Fibroblast of lung (primary cell): ENCODE data around the gene RNU1-2.
"Not testable (repeated sequence)": the region's sequence is repeated elsewhere in the genome, so short reads cannot be mapped to it uniquely, and the experiment has no call there.

Experiments
- CTCF ChIP-seq, 2 donors: IDR thresholded peaks in 1 of 2; conservative IDR thresholded peaks in 1 of 2; 1 replicate in 1 of 2; 2 replicates in 1 of 2; pipeline ENCODE4 v1.5.1; 2011 to 2012; ENCODE audit warnings: low read length in 2 of 2, control low read depth in 1 of 2, inconsistent platforms in 1 of 2, low read depth in 1 of 2, mild to moderate bottlenecking in 1 of 2
- EZH2 ChIP-seq: IDR thresholded peaks from 2 replicates; pipeline ENCODE4 v1.5.1; 2012; ENCODE audit warnings: low read length, control low read depth, mild to moderate bottlenecking; ENCODE audit errors: missing control alignments

DNA sequence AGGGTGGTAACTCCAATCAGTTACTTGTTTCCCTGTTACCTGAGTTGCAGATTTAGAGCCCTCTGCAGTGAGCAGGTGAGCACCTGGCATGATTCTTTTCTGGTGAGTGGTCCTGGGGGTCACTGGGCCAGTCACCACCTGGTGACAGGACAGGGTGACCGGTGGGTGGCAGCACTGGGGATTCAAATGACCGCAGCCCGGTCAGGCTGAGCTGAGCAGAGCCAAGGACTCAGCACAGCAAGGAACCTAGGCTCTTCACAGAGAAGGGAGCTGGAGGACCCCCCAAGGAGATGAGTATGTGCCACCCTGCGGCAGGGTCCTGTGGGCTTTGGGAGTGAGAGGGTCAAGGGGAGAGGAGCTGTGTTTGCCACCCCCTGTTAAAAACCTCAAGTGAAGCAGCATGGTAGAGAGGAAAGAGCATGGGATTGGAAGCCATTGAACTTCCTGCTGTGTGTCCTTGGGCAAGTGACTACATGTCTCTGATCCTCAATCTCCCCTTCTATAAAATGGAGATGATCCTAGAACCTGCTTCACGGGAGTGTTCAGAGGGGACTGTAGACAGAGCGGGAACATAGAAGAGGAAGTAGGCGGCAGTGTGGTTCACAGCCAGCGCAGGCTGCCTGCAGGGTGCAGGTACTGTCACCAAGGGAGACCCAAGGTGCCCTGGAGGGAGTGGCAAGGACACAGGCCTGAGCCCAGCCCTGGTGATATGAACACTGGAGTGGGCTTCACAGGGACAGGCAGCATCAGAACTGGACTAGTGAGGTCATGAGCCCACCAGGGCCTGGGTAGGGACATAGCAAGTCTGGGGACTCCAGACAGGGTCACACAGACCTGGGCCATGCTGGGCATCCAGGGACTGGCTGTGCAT, 16.3 kb downstream of the RNU1-2 start:
- TF ChIP-seq EZH2; CTCF (conservative IDR thresholded peaks at IDR 0.05 in 1 of 2, IDR thresholded peaks at IDR 0.05 in 1 of 2; ENCODE audit: low read depth in 1 of 2, low read length in 2 of 2): not testable (repeated sequence)
